ENCODE data around the gene PIRT. TPM values are rescaled to one million over a fixed set of nuclear protein-coding genes. Genes with fewer than 3 reads are reported as not detected.
"Not testable (repeated sequence)": the region's sequence is repeated elsewhere in the genome, so short reads cannot be mapped to it uniquely, and the experiment has no call there.

PIRT gene
- total RNA-seq = not detected

GRCh38 chr17:10837921-10838320, at the start of gene PIRT:
TSS of gene PIRT (minus strand) at chr17:10838087. CDS start at chr17:10825645, 12,442 bp downstream.
- ATAC-seq = no peak

GRCh38 chr17:10881959-10882358, 44.1 kb upstream of the PIRT start:
- no peak for ATAC-seq

- peak; percentile 51 for ATAC-seq
Observed at GRCh38 chr17:10879190-10879836, 41.4 kb upstream of the PIRT start.

- peak; percentile 55 for ATAC-seq
Observed at GRCh38 chr17:10875984-10876555, 38.2 kb upstream of the PIRT start.

- ATAC-seq = peak; percentile 11
Observed at GRCh38 chr17:10875430-10875851, 37.6 kb upstream of the PIRT start.

GRCh38 chr17:10871914-10872313, 34.0 kb upstream of the PIRT start:
- no peak for ATAC-seq

- ATAC-seq = no peak
Observed at GRCh38 chr17:10870336-10871050, 32.6 kb upstream of the PIRT start.

- ATAC-seq = not testable (repeated sequence)
Observed at GRCh38 chr17:10868744-10869143, 30.9 kb upstream of the PIRT start.

GRCh38 chr17:10859051-10859450, 21.2 kb upstream of the PIRT start:
- ATAC-seq = no peak

GRCh38 chr17:10857976-10858375, 20.1 kb upstream of the PIRT start:
- no peak for ATAC-seq

- ATAC-seq = not testable (repeated sequence)
Observed at GRCh38 chr17:10846636-10847035, 8.7 kb upstream of the PIRT start.

- ATAC-seq = no peak
Observed at GRCh38 chr17:10845388-10845751, 7.5 kb upstream of the PIRT start.

GRCh38 chr17:10844621-10845387, 6.9 kb upstream of the PIRT start:
- ATAC-seq = peak; percentile 93

GRCh38 chr17:10843811-10844210, 5.9 kb upstream of the PIRT start:
- no peak for ATAC-seq

GRCh38 chr17:10842658-10843057, 4.8 kb upstream of the PIRT start:
- no peak for ATAC-seq

- ATAC-seq = no peak
Observed at GRCh38 chr17:10838682-10839081, 795 bp upstream of the PIRT start.

GRCh38 chr17:10836966-10837590, 809 bp downstream of the PIRT start:
- ATAC-seq = peak; percentile 35

GRCh38 chr17:10836145-10836544, 1.7 kb downstream of the PIRT start:
- ATAC-seq = no peak

GRCh38 chr17:10831696-10832095, 6.2 kb downstream of the PIRT start:
- no peak for ATAC-seq

- ATAC-seq = no peak
Observed at GRCh38 chr17:10827898-10828552, 9.9 kb downstream of the PIRT start.

- ATAC-seq = no peak
Observed at GRCh38 chr17:10824874-10825273, 13.0 kb downstream of the PIRT start.

GRCh38 chr17:10821770-10822169, 16.1 kb downstream of the PIRT start:
- no peak for ATAC-seq
